Choroid plexus epithelial cell (primary cell): ENCODE data around the gene DCLRE1C.

ENCODE experiments used
- DNase-seq: peaks from one replicate; pipeline ENCODE4 v3.0.0-alpha.2; 2010; ENCODE audit warnings: low read depth
- H3K4me3 ChIP-seq: 2 replicates; pipeline ENCODE4 v1.5.1; 2011; ENCODE audit warnings: low read depth, mild to moderate bottlenecking, control low read depth, low read length, moderate library complexity
- CTCF ChIP-seq: conservative IDR thresholded peaks from 2 replicates; pipeline ENCODE4 v1.5.1; 2011; ENCODE audit warnings: low read depth, mild to moderate bottlenecking, control low read depth, inconsistent platforms, low read length, moderate library complexity

Gene DCLRE1C

GRCh38 chr10:14971867-14972448 lies 18.1 kb upstream of the DCLRE1C start:
- peak; percentile 31 for DNase-seq
- TF ChIP-seq CTCF: peak; percentile 68
- no peak overlapping the region for H3K4me3 ChIP-seq

- TF ChIP-seq CTCF: no peak
- H3K4me3 ChIP-seq: no peak overlapping the region
- no peak for DNase-seq
These were observed 14.0 kb upstream of the DCLRE1C start for GRCh38 chr10:14967897-14968296.

DNA sequence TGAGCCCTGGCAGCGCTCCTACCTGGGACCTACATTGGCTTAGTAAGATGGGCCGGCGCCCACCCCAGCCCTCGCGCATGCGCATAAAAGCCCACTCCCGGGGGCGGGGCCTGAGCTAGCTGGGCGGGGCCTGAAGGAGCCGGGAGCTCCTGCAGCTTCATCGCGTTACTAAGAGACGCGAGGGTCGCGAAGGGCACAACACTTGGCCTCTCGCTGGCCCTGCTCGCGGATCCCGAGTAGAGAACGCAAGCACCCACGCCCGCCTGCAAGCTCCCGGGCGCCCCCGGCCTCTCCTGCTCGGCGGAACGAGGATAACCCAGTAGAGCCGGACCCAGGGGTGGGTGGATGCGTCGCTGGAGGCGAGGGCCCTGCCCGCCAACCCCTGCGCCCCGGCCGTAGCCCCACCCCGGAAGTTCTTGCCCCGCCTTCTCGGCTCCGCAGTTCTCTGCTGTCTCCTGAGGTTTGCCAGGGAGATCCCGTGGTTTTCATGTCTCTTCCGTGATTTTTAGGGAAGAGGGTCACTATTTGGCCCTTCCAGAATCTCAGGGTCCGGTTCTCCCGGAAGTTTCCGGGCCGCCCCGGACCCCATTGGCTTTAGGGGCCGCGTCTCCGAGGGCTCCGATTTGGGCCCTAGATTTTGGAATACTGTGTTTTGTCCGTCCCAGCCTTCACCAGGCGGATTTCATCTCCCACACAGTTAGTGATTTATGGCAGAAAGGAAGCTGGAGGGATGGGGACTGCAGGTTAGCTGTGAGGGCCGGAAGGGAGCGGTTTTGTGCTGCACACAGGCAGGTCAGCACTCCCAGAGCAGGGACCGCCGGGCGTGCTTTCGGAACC lies 5.5 kb upstream of the DCLRE1C start, which contains the start of gene MEIG1:
TSS of gene MEIG1 (plus strand) at position 168 of the 837 bp plus-strand sequence. CDS start 7,081 bp downstream, outside the sequence.
- peak within 1 kb of the TSS; percentile 87 for H3K4me3 ChIP-seq
- TF ChIP-seq CTCF: no peak
- DNase-seq: peak; percentile 94

DNA sequence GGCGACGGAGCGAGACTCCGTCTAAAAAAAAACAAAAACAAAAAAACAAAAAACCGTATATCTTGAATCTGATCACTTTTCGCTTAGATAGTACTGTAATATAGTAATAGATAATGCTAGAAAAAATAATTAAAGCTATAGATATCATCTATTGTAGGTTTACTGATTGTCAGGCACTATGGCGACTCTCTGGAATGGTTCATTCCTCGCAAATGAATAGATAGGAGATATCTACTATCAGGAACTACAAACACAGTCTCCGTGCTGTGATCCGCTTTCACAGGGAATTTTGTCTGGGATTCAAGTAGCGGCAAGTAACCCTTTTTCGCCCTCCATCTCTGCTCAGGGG lies 5.0 kb upstream of the DCLRE1C start:
- no peak for DNase-seq
- no peak for TF ChIP-seq CTCF

DNA sequence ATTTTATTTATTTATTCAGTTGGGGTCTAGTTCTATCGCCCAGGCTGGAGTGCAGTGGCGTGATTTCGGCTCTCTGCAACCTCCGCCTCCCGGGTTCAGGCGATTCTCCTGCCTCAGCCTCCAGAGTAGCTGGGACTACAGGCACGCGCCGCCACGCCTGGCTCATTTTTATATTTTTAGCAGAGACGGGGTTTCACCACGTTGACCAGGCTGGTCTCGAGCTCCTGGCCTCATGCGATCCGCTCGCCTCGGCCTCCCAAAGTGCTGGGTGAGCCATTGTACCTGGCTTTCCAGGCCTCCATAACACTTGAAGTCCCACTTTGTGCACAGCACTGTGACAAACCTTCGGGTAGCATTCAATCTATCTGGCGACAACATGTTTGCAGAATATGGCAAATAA lies 1.0 kb upstream of the DCLRE1C start:
- H3K4me3 ChIP-seq: no peak overlapping the region
- TF ChIP-seq CTCF: no peak
- DNase-seq: no peak

More for the DNA sequence above, 5.0 kb upstream of the DCLRE1C start:
- peak overlapping the region; percentile 87 for H3K4me3 ChIP-seq

- peak; percentile 35 for TF ChIP-seq CTCF
- peak; percentile 78 for DNase-seq
- H3K4me3 ChIP-seq: peak overlapping the region; percentile 85
These were observed 384 bp downstream of the DCLRE1C start for GRCh38 chr10:14953424-14954000.
